Right lobe of liver (tissue), 4 donors: ENCODE data around the gene FAM227B.
A peak's percentile ranks its signal among the peaks of the same experiment; 100 is the strongest.

Source experiments
- POLR2A ChIP-seq: fragments of 450-650 bp; IDR thresholded peaks from one replicate; pipeline ENCODE4 v1.6.1; 2017; ENCODE audit warnings: antibody characterized with exemption, mild to moderate bottlenecking
- TF ChIP-seq, protein P1 (sequence below), 4 donors: fragments of 200-600 bp in 3 of 4; fragments of 450-650 bp in 1 of 4; IDR thresholded peaks; one replicate each; pipeline versions ENCODE4 v1.5.1 to v1.8.0; 2016 to 2022; ENCODE audit warnings: antibody characterized with exemption in 4 of 4, mild to moderate bottlenecking in 2 of 4
- donor health status: DM: no; HTN: no; CAD: no.
- donor health status: DM: no; HTN: no; CAD: no.
- donor health status: DM: no; HTN: yes; CAD: no.

DNA sequence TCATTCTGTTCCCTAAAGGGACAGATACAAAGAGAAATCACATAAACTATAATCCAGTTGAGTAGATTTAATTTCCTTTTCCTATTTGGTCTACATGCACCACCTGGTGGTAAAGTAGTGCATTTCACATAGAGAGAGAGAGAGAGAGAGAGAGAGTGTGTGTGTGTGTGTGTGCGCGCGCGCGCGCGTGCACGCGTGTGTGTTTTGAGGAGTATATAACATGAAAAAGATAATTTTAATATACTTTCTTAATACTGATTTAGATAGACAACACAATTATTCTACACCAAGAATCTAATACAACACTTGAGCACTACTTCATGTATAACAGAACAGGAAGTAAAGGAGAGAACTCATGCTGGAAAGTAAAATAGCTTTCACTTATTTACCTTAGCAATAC lies 198.6 kb downstream of the FAM227B start:
- TF ChIP-seq, protein P1, sequence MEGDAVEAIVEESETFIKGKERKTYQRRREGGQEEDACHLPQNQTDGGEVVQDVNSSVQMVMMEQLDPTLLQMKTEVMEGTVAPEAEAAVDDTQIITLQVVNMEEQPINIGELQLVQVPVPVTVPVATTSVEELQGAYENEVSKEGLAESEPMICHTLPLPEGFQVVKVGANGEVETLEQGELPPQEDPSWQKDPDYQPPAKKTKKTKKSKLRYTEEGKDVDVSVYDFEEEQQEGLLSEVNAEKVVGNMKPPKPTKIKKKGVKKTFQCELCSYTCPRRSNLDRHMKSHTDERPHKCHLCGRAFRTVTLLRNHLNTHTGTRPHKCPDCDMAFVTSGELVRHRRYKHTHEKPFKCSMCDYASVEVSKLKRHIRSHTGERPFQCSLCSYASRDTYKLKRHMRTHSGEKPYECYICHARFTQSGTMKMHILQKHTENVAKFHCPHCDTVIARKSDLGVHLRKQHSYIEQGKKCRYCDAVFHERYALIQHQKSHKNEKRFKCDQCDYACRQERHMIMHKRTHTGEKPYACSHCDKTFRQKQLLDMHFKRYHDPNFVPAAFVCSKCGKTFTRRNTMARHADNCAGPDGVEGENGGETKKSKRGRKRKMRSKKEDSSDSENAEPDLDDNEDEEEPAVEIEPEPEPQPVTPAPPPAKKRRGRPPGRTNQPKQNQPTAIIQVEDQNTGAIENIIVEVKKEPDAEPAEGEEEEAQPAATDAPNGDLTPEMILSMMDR (IDR thresholded peaks at IDR 0.05): peak; percentile 57 to 77 (median 72)
- no peak for TF ChIP-seq POLR2A
